Esophagus mucosa (tissue), 1 donor: Measurements from ENCODE around the gene C1QTNF12. TPM values are rescaled to one million over a fixed set of nuclear protein-coding genes. Genes with fewer than 3 reads are reported as not detected.

Source experiments
- ATAC-seq: fragments of 200-7000 bp; cut with Tn5 transposase; one replicate; pipeline ENCODE4 v1.9.1; 2020
- total RNA-seq: library from RNA; stranded (reverse); gene quantifications from one replicate; pipeline ENCODE4 v1.2.4, GENCODE V29; 2023
- donor health status: DM: yes; HTN: yes; CAD: no.

Gene C1QTNF12, protein sequence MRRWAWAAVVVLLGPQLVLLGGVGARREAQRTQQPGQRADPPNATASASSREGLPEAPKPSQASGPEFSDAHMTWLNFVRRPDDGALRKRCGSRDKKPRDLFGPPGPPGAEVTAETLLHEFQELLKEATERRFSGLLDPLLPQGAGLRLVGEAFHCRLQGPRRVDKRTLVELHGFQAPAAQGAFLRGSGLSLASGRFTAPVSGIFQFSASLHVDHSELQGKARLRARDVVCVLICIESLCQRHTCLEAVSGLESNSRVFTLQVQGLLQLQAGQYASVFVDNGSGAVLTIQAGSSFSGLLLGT
- total RNA-seq: 3.9 TPM

GRCh38 chr1:1246577-1247340 lies at the start of gene C1QTNF12:
Gene C1QTNF12 (minus strand): TSS chr1:1246722. CDS start chr1:1246690, 32 bp downstream.
- peak; percentile 27 for ATAC-seq

DNA sequence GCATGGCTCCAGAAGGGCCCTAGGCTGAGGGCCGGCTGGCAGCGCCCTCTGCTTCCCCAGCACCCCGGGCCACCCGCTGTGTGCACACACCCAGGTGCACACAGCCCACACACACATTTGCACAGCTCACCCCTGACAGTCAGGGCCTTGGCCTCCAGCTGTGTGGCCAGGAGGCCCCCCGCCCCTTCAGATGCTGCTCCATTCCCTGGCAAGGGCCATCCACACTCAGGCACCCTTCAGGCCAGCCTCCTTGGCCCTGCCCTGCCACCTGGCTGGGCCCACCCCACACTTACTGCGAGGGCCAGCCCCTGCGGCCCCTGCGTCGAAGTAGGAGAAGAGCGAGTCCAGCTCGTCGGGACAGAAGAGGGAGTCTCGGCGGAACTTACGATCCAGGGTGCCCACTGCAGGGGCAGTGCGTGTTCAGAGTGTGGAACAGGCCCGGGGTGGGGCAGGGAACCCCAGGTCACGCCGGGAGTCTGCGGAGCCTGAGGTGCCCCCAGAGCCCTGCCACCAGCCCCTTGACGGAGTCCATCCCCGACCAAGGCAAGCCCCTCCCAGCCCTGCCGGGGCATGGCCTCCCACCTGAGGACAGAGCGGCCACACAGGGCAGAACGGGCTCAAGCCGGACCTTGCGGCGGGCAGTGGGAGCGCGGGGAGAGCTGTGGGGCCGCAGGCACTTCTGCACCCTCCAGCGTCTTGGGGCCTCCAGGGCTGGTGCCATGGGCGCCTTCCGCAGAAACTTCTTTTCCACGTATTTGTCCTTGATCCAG lies 48.8 kb upstream of the C1QTNF12 start:
- ATAC-seq: no peak

DNA sequence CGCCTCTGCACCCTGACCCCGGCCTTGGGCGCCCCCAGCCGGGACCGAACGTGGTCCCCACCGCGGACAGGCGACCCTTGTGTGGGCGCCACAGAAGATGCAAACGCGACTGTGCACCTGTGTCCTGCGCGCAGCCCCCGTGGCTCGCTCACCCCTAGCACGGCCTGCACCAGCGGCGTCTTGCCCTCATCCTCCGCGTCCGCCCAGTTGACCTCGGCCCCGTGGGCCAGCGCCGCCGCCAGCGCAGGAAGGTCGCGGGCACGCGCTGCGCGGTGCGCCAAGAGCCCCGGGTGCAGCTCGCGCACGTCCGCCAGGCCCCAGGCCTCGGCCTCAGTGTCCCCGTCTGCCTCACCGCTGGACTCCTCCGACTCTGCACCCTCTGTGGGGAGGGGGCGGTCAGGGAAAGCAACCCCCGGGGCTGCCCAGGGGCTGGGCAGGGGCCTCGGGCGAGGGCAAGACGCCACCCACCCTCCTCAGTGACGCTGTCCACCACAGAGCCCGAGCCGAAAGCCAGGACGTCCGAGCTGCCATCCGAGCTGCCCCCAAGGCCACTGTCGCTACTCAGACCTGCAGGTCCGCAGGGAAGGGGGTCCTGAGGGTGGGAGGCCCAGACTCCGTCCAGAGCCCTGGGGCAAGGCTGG lies 47.8 kb upstream of the C1QTNF12 start:
- no peak for ATAC-seq

DNA sequence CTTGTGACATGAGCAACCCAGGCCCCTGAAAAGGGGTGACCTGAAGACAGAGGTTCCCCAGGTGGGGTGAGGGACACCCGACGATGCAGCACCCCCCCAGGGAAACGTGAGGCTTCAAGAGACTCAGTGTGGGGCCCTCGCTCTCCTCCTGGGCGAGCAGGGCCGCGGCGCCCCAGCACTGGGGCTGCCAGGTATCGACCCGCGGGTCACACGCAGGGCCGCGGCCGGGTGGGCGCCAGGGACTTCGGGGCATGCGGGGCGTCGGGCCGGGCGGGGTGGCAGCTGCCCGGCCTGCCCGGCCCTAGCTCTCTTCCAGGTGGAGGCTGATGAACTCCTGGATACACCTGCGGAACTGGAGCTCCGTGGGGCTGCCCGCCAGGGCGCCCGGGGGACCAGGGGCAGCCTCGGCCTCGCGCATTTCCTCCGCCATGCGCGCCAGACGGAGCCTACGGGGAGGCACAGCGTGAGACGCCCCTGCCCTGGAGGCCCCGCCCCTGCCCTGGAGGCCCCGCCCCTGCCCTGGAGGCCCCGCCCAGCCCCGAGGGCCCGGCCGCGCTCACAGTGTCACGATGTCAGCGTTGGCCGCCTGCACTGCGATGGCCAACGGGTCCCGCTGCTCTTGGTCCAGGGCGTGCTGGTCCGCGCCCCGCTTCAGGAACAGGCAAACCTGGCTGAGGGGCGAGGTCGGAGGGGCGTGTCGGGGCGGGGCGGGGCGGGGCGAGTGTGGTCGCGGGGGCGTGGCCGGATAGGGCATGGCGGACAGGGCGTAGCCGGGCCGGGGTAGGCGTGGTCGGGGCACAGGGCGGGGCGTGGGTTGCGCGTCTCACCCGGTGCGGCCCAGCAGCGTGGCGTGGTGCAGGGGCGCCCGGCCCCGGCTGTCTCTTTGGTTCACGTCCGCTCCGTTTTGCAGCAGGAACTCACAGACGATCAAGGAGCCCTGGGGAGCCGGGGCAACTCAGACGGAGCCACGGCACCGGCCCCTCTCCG lies 47.0 kb upstream of the C1QTNF12 start:
- ATAC-seq: peak; percentile 2

DNA sequence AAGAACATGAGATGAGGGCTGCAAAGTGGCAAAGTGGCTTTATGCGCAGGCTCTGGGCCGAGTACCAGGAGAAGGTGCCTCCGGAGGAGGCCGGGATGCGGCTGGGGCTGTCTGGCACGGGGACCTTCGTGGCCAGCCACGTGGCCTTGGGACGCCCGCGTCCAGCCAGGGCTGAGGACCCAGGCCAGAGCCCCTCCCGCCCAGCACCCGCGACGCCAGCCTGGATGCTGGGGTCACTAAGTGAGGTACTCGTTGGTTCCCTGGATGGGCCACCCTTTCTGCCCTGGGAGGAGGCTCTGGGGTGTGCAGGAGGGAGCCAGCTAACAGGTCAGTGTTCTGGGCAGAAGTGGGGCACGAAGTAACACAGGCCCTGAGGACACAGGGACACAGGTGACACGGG lies 46.3 kb upstream of the C1QTNF12 start:
- ATAC-seq: no peak

DNA sequence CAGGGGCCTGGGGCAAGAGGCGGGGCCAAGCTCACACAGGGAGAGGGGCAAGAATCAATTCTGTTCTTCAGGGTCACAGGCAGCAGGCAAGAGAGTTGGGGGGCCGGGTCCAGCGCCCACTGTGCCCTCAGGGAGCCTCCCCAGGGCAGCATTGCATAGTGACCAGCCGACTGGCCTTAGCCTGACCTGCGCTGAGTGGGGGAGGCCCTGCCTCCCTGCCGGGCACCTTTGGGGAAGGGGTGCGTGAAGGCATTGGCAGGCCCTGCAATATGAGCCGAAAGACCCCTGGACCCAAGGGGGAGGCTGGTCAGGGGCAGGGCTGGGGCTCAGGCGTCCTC lies 45.9 kb upstream of the C1QTNF12 start:
- no peak for ATAC-seq

GRCh38 chr1:1291548-1292441 lies 45.3 kb upstream of the C1QTNF12 start:
- ATAC-seq: peak; percentile 80

DNA sequence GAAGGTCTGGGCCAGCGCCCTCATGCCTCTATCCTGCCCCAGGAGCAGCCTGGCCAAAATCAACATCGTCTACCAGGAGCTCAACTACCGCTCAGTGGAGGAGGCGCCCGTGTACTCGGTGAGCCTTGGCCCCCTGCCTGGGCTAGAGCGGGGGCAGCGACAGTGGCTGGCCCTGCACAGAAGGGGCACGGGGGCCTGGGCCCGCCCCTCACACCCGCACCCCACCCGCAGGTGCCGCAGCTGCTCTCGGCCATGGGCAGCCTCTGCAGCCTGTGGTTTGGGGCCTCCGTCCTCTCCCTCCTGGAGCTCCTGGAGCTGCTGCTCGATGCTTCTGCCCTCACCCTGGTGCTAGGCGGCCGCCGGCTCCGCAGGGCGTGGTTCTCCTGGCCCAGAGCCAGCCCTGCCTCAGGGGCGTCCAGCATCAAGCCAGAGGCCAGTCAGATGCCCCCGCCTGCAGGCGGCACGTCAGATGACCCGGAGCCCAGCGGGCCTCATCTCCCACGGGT lies 44.6 kb upstream of the C1QTNF12 start:
- peak; percentile 15 for ATAC-seq

DNA sequence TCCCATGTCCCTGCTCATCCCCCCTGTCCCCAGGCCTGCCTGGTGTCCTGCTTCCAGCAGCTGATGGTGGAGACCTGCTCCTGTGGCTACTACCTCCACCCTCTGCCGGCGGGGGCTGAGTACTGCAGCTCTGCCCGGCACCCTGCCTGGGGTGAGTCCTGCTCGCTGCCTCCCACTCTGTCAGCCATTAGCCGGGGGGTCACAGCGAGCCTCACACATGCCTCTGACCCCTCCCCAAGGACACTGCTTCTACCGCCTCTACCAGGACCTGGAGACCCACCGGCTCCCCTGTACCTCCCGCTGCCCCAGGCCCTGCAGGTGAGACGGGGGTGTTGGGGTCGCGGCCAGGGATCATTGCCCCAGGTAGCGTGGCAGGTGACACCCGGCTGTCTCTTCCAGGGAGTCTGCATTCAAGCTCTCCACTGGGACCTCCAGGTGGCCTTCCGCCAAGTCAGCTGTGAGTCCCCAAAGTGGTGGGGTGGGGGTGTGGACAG lies 43.8 kb upstream of the C1QTNF12 start:
- peak; percentile 21 for ATAC-seq

DNA sequence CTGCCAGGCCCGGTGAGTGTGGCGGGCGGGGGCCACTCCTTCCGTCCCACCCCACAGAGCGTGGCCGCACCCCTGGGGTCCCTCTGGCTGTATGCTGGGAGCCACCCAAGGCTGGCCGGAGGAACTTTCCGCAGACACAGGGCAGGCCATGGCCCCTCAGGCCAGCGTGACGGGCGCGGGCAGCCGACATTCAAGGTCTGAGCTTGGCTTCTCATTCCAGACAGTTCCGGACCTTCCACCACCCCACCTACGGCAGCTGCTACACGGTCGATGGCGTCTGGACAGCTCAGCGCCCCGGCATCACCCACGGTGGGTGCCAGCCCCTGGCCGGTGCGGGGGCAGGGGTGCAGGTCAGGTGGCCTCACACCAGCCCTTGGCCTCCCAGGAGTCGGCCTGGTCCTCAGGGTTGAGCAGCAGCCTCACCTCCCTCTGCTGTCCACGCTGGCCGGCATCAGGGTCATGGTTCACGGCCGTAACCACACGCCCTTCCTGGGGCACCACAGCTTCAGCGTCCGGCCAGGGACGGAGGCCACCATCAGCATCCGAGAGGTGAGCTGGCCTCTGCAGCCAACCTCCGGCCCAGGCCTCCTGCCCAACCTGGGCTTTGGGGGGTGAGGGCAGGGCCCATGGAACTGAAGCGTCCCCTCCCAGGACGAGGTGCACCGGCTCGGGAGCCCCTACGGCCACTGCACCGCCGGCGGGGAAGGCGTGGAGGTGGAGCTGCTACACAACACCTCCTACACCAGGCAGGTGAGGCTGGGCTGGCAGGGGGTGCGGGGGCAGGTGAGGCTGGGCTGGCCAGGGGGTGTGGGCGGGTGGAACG lies 41.0 kb upstream of the C1QTNF12 start:
- no peak for ATAC-seq

DNA sequence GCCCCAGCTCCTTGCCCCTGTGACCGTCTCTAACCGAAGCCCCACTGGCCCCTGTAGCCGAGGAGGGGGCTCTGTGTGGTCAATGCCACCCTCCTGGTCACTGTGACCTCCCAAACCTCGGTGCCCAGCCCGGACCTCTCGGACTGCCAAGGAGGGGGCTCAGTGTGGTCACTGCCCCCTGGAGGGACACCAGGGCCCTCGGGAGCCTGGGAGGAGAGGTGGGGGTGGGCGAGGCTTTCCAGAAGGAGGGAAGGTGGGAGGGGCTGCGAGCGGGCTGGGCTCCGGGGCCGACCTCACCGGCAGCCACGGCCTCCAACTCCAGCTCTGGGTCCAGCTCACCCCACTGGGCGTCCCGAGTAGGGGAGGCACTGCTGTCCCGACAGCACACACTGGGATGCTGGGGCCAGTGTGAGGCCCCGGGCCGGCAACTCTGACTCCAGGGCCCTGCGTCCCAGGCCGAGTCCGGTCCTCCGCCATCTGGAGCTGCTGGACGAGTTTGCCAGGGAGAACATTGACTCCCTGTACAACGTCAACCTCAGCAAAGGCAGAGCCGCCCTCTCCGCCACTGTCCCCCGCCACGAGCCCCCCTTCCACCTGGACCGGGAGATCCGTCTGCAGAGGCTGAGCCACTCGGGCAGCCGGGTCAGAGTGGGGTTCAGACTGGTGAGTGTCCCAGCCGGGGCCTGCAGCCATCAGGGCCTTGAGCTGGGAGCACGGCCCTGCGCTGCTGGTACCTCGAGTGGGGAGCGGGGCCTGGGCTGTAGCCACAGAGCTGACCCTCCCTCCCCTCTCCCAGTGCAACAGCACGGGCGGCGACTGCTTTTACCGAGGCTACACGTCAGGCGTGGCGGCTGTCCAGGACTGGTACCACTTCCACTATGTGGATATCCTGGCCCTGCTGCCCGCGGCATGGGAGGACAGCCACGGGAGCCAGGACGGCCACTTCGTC lies 40.1 kb upstream of the C1QTNF12 start:
- no peak for ATAC-seq

GRCh38 chr1:1285611-1286311 lies 39.2 kb upstream of the C1QTNF12 start:
- peak; percentile 38 for ATAC-seq

- no peak for ATAC-seq
Measured at GRCh38 chr1:1285102-1285571, 38.6 kb upstream of the C1QTNF12 start.

- no peak for ATAC-seq
Measured at GRCh38 chr1:1284221-1285101, 37.9 kb upstream of the C1QTNF12 start.

GRCh38 chr1:1283821-1284220 lies 37.3 kb upstream of the C1QTNF12 start:
- ATAC-seq: no peak

GRCh38 chr1:1282998-1283397 lies 36.5 kb upstream of the C1QTNF12 start:
- ATAC-seq: peak; percentile 58
